Superior temporal gyrus (tissue), 1 donor: Measurements from ENCODE around the gene CAMTA1.

Experiments
- DNase-seq: peaks from one replicate; pipeline ENCODE4 v3.0.0-alpha.2; 2016; ENCODE audit errors: extremely low spot score

The CAMTA1 gene

GRCh38 chr1:7386226-7387052, 601.2 kb downstream of the CAMTA1 start:
- peak; percentile 33 for DNase-seq

- peak; percentile 11 for DNase-seq
These were observed 602.0 kb downstream of the CAMTA1 start for GRCh38 chr1:7387053-7387927.

GRCh38 chr1:7388141-7388487, 602.9 kb downstream of the CAMTA1 start:
- DNase-seq: peak; percentile 11

GRCh38 chr1:7388488-7389185, 603.4 kb downstream of the CAMTA1 start:
- DNase-seq: peak; percentile 79

- no peak for DNase-seq
These were observed 604.1 kb downstream of the CAMTA1 start for GRCh38 chr1:7389201-7389905.

GRCh38 chr1:7389906-7390603, 604.8 kb downstream of the CAMTA1 start:
- DNase-seq: no peak

GRCh38 chr1:7390604-7391000, 605.3 kb downstream of the CAMTA1 start:
- DNase-seq: no peak

- DNase-seq: no peak
These were observed 607.9 kb downstream of the CAMTA1 start for GRCh38 chr1:7393136-7393535.

GRCh38 chr1:7395251-7395650, 610.0 kb downstream of the CAMTA1 start:
- DNase-seq: no peak

GRCh38 chr1:7398982-7399381, 613.7 kb downstream of the CAMTA1 start:
- no peak for DNase-seq

GRCh38 chr1:7399514-7400125, 614.4 kb downstream of the CAMTA1 start:
- no peak for DNase-seq

GRCh38 chr1:7400566-7400965, 615.3 kb downstream of the CAMTA1 start:
- DNase-seq: no peak

- peak; percentile 35 for DNase-seq
These were observed 616.7 kb downstream of the CAMTA1 start for GRCh38 chr1:7401814-7402547.

GRCh38 chr1:7402548-7402850, 617.2 kb downstream of the CAMTA1 start:
- DNase-seq: no peak

- DNase-seq: no peak
These were observed 618.2 kb downstream of the CAMTA1 start for GRCh38 chr1:7403265-7404045.

GRCh38 chr1:7404046-7404742, 618.9 kb downstream of the CAMTA1 start:
- no peak for DNase-seq

GRCh38 chr1:7405844-7406500, 620.7 kb downstream of the CAMTA1 start:
- DNase-seq: no peak
